GM12874 (cell line): ENCODE data around the gene RSPH9.

Experiments
- CTCF ChIP-seq: IDR thresholded peaks from 2 replicates; pipeline ENCODE4 v1.5.1; 2011; ENCODE audit warnings: low read depth, mild to moderate bottlenecking, control low read depth, low read length, moderate library complexity; ENCODE audit not compliant: insufficient read depth

Gene RSPH9

GRCh38 chr6:43623880-43624785 lies 20.7 kb upstream of the RSPH9 start:
- no peak for TF ChIP-seq CTCF

GRCh38 chr6:43624786-43625288 lies 20.0 kb upstream of the RSPH9 start:
- no peak for TF ChIP-seq CTCF

GRCh38 chr6:43625393-43625992 lies 19.3 kb upstream of the RSPH9 start:
- TF ChIP-seq CTCF, result no peak

GRCh38 chr6:43627008-43627825 lies 17.6 kb upstream of the RSPH9 start:
- TF ChIP-seq CTCF, result no peak

- TF ChIP-seq CTCF, result no peak
These were observed 16.3 kb upstream of the RSPH9 start for GRCh38 chr6:43628393-43629103.

- TF ChIP-seq CTCF, result no peak
These were observed 15.7 kb upstream of the RSPH9 start, which contains the start of gene GTPBP2 for GRCh38 chr6:43629104-43629504. TSS of gene GTPBP2 (minus strand) at chr6:43629264. CDS start at chr6:43629162, 102 bp downstream.
